GM23338 (cell line): ENCODE results near the gene SYT7. TPM values are rescaled to one million over a fixed set of nuclear protein-coding genes. Genes with fewer than 3 reads are reported as not detected.

ENCODE experiments used
- ATAC-seq: fragments of 200-7000 bp; cut with Tn5 transposase; 3 replicates; pipeline ENCODE4 v1.9.1; 2020
- DNase-seq: peaks from one replicate; pipeline ENCODE4 v3.0.0-alpha.2; 2015; ENCODE audit warnings: low spot score
- H2AFZ ChIP-seq: fragments of 200-600 bp; sonication (generic); 2 replicates; pipeline ENCODE4 v1.8.0; 2016; ENCODE audit warnings: antibody characterized with exemption, mild to moderate bottlenecking, moderate library complexity
- H3F3A ChIP-seq: fragments of 200-600 bp; sonication (generic); replicated peaks from 2 replicates; pipeline ENCODE4 v1.8.0; 2017; ENCODE audit warnings: antibody characterized with exemption, mixed run types, low read depth
- H3K27ac ChIP-seq: fragments of 200-600 bp; sonication (generic); 2 replicates; pipeline ENCODE4 v1.6.1; 2016; ENCODE audit warnings: low read depth
- H3K27me3 ChIP-seq: fragments of 200-600 bp; sonication (generic); 2 replicates; pipeline ENCODE4 v1.8.0; 2016; ENCODE audit warnings: mild to moderate bottlenecking, mixed run types, moderate library complexity; ENCODE audit not compliant: insufficient read depth
- H3K36me3 ChIP-seq: fragments of 200-600 bp; sonication (generic); 2 replicates; pipeline ENCODE4 v1.8.0; 2016; ENCODE audit warnings: mild to moderate bottlenecking; ENCODE audit not compliant: insufficient read depth
- H3K4me1 ChIP-seq: fragments of 200-600 bp; sonication (generic); 2 replicates; pipeline ENCODE4 v1.8.0; 2016; ENCODE audit warnings: mild to moderate bottlenecking, moderate library complexity; ENCODE audit not compliant: insufficient read depth
- H3K4me2 ChIP-seq: fragments of 200-600 bp; sonication (generic); 2 replicates; pipeline ENCODE4 v1.7.1; 2017; ENCODE audit warnings: mixed run types
- H3K4me3 ChIP-seq: fragments of 200-600 bp; sonication (generic); 2 replicates; pipeline ENCODE4 v1.6.1; 2016; ENCODE audit warnings: mixed run types
- H3K79me2 ChIP-seq: fragments of 200-600 bp; sonication (generic); replicated peaks from 2 replicates; pipeline ENCODE4 v1.8.0; 2017; ENCODE audit warnings: mild to moderate bottlenecking; ENCODE audit not compliant: insufficient read depth
- H3K9me2 ChIP-seq: fragments of 200-600 bp; sonication (generic); 2 replicates; pipeline ENCODE4 v1.8.0; 2017; ENCODE audit not compliant: insufficient read depth
- H4K20me1 ChIP-seq: fragments of 200-600 bp; sonication (generic); replicated peaks from 2 replicates; pipeline ENCODE4 v1.8.0; 2017; ENCODE audit warnings: mild to moderate bottlenecking; ENCODE audit not compliant: insufficient read depth
- H3K27ac Mint-ChIP-seq: 2 replicates; pipeline ENCODE4 v1.8.0; 2020; ENCODE audit warnings: inconsistent platforms, mild to moderate bottlenecking, moderate library complexity, mixed read lengths
- H3K27me3 Mint-ChIP-seq: 3 replicates; pipeline ENCODE4 v1.8.0; 2022; ENCODE audit warnings: low read depth, mild to moderate bottlenecking, moderate library complexity, mixed read lengths, inconsistent platforms; ENCODE audit not compliant: insufficient read depth, poor library complexity
- H3K36me3 Mint-ChIP-seq: 3 replicates; pipeline ENCODE4 v1.8.0; 2021; ENCODE audit warnings: low read depth, mild to moderate bottlenecking, inconsistent platforms, moderate library complexity, mixed read lengths
- H3K4me1 Mint-ChIP-seq: 3 replicates; pipeline ENCODE4 v1.8.0; 2020; ENCODE audit warnings: mild to moderate bottlenecking, inconsistent platforms, mixed read lengths
- H3K4me3 Mint-ChIP-seq: 3 replicates; pipeline ENCODE4 v1.8.0; 2021; ENCODE audit warnings: moderate library complexity, mild to moderate bottlenecking, inconsistent platforms, mixed read lengths
- H3K9me3 Mint-ChIP-seq: 3 replicates; pipeline ENCODE4 v1.8.0; 2020; ENCODE audit warnings: moderate library complexity, mild to moderate bottlenecking, inconsistent platforms, mixed read lengths
- CREB1 ChIP-seq: fragments of 250-450 bp; sonication (Bioruptor Pico); IDR thresholded peaks from 2 replicates; pipeline ENCODE4 v1.5.0; 2020; ENCODE audit warnings: low read depth, mild to moderate bottlenecking, moderate library complexity
- EZH2 ChIP-seq: fragments of 200-600 bp; sonication (generic); IDR thresholded peaks from one replicate; pipeline ENCODE4 v1.8.0; 2017; ENCODE audit warnings: antibody characterized with exemption, mild to moderate bottlenecking, low read depth; ENCODE audit not compliant: unreplicated experiment
- EZH2phosphoT487 ChIP-seq: fragments of 200-600 bp; sonication (generic); IDR thresholded peaks from one replicate; pipeline ENCODE4 v1.8.1; 2018; ENCODE audit warnings: antibody characterized with exemption; ENCODE audit not compliant: unreplicated experiment
- JUNB ChIP-seq: IDR thresholded peaks from one replicate; pipeline ENCODE4 v1.6.1; 2016; ENCODE audit warnings: antibody characterized with exemption; ENCODE audit not compliant: unreplicated experiment
- POLR2AphosphoS5 ChIP-seq: IDR thresholded peaks from 2 replicates; pipeline ENCODE4 v1.6.1; 2016; ENCODE audit warnings: antibody characterized with exemption, low read depth
- STAT1 ChIP-seq: IDR thresholded peaks from one replicate; pipeline ENCODE4 v1.6.1; 2016; ENCODE audit warnings: antibody characterized with exemption; ENCODE audit not compliant: unreplicated experiment
- ZNF114 ChIP-seq: fragments of 250-450 bp; sonication (Bioruptor Pico); IDR thresholded peaks from 2 replicates; pipeline ENCODE4 v1.5.0; 2020; ENCODE audit warnings: mild to moderate bottlenecking, moderate library complexity
- ZNF331 ChIP-seq: fragments of 250-450 bp; sonication (Bioruptor Pico); IDR thresholded peaks from 2 replicates; pipeline ENCODE4 v1.5.0; 2020; ENCODE audit warnings: low read depth, mild to moderate bottlenecking, moderate library complexity
- polyA plus RNA-seq: library from polyadenylated mRNA; unstranded; fragments of >200 nt; fragmentation: Nextera tagmentation; extraction: Ambion mirVana; gene quantifications from 2 replicates; pipeline ENCODE4 v1.2.1, GENCODE V29; 2016
- total RNA-seq: library from RNA; depleted of rRNA; stranded (reverse); fragments of >200 nt; shearing (Covaris generic); gene quantifications from 2 replicates; pipeline ENCODE4 v1.2.3, GENCODE V29; 2014
- TF ChIP-seq, protein P1 (sequence below), 2 experiments: fragments of 200-600 bp in 1 of 2; sonication (generic) in 1 of 2; conservative IDR thresholded peaks; 2 replicates each; pipeline versions ENCODE4 v1.5.1 to v1.6.1; 2016 to 2017; ENCODE audit warnings: antibody characterized with exemption in 2 of 2, low read depth in 2 of 2, mild to moderate bottlenecking in 2 of 2, moderate library complexity in 1 of 2
- TF ChIP-seq, protein P2 (sequence below): fragments of 250-450 bp; sonication (Bioruptor Pico); IDR thresholded peaks from 2 replicates; pipeline ENCODE4 v1.5.0; 2020; ENCODE audit warnings: mild to moderate bottlenecking, moderate library complexity
- TF ChIP-seq, protein P3 (sequence below): IDR thresholded peaks from 2 replicates; pipeline ENCODE4 v1.6.1; 2016; ENCODE audit warnings: antibody characterized with exemption
- TF ChIP-seq, protein P4 (sequence below): IDR thresholded peaks from one replicate; pipeline ENCODE4 v1.6.1; 2018; ENCODE audit warnings: antibody characterized with exemption; ENCODE audit not compliant: unreplicated experiment

The SYT7 gene
- total and polyA plus RNA-seq, 2 experiments from 2014 or later: 1.6 to 10.3 TPM

DNA sequence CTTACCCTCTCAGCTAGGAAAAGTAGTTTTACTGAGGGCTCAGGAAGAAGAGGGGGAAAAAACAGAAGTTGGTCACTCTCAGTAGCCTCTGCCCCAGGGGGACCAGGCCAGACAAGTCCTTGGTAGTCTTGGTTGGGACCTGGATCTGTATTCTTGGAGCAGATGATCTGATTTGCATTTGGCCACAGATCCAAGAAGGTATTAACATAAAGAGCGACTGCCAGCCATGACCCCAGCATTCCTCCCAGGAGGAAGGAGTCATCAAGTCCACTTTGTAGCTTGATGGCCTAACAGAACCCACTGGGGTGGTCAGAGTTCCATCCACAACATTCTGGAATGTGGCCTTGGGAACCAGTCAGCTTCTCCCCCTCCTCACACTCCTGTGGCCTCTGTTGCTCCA, 78.4 kb downstream of the SYT7 start (continued):
- TF ChIP-seq POLR2AphosphoS5: no peak

DNA sequence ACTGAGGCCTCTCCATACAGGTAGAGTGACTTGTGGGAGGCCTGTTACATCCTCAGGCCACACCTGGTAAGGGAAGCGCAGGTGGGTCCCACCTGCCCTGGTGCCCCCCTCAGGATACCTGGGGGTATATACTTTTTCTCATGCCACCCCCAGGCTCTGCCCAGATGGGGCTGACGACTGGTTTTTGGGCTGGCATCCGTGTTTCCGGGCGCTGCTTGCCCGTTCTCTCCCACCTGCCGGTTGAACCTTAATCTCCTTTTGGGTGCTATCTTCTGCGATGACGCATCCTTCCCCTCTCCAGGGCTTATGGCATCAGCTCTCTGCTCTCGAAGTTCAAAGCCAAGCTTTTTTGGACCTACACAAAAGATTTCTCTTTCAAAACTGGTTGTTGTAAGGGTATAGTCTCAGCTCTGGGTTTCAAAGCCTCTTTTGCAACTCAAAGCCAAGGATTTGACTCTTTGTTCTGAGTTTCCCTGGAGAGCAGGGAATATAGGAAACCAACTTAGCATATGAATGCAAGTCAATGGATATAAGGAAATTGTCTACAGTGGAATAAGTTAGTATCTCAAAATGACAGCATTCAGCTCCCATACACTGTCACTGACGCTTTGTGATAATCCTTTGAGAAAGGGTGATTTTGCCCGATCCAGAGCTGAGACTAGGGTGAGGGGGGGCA, 80.9 kb downstream of the SYT7 start:
- H3K9me2 ChIP-seq: no peaks in the 10 kb centered on the region
- no peak overlapping the region for H3K27ac ChIP-seq
- H3K4me3 ChIP-seq: no peak overlapping the region
- no peak overlapping the region for H2AFZ ChIP-seq
- H4K20me1 ChIP-seq: no peaks in the 10 kb centered on the region
- Mint-ChIP-seq H3K27me3 (peaks cover 11% of the 10 kb centered on the region), H3K4me1 (peaks cover 39% of the 10 kb centered on the region), H3K27ac (peak overlapping the region; percentile 46), H3K9me3 (no peaks in the 10 kb centered on the region), H3K36me3 (no peaks in the 10 kb centered on the region), H3K4me3 (peak overlapping the region; percentile 51)
- peak; percentile 81 for DNase-seq
- H3K4me1 ChIP-seq: peaks cover 26% of the 10 kb centered on the region; the same call in 1 of the 2 replicates
- no peaks in the 10 kb centered on the region for H3K79me2 ChIP-seq
- peaks cover 8% of the 10 kb centered on the region; the same call in 1 of the 2 replicates for H3K27me3 ChIP-seq
- peaks cover 10% of the 10 kb centered on the region; the same call in 1 of the 2 replicates for H3F3A ChIP-seq
- peak overlapping the region; percentile 50 for H3K4me2 ChIP-seq
- H3K36me3 ChIP-seq: no peaks in the 10 kb centered on the region; the same call in 1 of the 2 replicates
- peak; percentile 77 for ATAC-seq
- no peak for TF ChIP-seq EZH2
- TF ChIP-seq, protein P1, sequence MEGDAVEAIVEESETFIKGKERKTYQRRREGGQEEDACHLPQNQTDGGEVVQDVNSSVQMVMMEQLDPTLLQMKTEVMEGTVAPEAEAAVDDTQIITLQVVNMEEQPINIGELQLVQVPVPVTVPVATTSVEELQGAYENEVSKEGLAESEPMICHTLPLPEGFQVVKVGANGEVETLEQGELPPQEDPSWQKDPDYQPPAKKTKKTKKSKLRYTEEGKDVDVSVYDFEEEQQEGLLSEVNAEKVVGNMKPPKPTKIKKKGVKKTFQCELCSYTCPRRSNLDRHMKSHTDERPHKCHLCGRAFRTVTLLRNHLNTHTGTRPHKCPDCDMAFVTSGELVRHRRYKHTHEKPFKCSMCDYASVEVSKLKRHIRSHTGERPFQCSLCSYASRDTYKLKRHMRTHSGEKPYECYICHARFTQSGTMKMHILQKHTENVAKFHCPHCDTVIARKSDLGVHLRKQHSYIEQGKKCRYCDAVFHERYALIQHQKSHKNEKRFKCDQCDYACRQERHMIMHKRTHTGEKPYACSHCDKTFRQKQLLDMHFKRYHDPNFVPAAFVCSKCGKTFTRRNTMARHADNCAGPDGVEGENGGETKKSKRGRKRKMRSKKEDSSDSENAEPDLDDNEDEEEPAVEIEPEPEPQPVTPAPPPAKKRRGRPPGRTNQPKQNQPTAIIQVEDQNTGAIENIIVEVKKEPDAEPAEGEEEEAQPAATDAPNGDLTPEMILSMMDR (conservative IDR thresholded peaks at IDR 0.05; ENCODE audit: low read depth in 2 of 2): 0 out of 4 replicates have a peak, but pooled peaks of 1 of the 2 experiments have one; percentile 15
- no peak for TF ChIP-seq STAT1
- TF ChIP-seq POLR2AphosphoS5: no peak
- no peak for TF ChIP-seq ZNF114 (CRISPR knock-in tag)
- TF ChIP-seq, protein P2, sequence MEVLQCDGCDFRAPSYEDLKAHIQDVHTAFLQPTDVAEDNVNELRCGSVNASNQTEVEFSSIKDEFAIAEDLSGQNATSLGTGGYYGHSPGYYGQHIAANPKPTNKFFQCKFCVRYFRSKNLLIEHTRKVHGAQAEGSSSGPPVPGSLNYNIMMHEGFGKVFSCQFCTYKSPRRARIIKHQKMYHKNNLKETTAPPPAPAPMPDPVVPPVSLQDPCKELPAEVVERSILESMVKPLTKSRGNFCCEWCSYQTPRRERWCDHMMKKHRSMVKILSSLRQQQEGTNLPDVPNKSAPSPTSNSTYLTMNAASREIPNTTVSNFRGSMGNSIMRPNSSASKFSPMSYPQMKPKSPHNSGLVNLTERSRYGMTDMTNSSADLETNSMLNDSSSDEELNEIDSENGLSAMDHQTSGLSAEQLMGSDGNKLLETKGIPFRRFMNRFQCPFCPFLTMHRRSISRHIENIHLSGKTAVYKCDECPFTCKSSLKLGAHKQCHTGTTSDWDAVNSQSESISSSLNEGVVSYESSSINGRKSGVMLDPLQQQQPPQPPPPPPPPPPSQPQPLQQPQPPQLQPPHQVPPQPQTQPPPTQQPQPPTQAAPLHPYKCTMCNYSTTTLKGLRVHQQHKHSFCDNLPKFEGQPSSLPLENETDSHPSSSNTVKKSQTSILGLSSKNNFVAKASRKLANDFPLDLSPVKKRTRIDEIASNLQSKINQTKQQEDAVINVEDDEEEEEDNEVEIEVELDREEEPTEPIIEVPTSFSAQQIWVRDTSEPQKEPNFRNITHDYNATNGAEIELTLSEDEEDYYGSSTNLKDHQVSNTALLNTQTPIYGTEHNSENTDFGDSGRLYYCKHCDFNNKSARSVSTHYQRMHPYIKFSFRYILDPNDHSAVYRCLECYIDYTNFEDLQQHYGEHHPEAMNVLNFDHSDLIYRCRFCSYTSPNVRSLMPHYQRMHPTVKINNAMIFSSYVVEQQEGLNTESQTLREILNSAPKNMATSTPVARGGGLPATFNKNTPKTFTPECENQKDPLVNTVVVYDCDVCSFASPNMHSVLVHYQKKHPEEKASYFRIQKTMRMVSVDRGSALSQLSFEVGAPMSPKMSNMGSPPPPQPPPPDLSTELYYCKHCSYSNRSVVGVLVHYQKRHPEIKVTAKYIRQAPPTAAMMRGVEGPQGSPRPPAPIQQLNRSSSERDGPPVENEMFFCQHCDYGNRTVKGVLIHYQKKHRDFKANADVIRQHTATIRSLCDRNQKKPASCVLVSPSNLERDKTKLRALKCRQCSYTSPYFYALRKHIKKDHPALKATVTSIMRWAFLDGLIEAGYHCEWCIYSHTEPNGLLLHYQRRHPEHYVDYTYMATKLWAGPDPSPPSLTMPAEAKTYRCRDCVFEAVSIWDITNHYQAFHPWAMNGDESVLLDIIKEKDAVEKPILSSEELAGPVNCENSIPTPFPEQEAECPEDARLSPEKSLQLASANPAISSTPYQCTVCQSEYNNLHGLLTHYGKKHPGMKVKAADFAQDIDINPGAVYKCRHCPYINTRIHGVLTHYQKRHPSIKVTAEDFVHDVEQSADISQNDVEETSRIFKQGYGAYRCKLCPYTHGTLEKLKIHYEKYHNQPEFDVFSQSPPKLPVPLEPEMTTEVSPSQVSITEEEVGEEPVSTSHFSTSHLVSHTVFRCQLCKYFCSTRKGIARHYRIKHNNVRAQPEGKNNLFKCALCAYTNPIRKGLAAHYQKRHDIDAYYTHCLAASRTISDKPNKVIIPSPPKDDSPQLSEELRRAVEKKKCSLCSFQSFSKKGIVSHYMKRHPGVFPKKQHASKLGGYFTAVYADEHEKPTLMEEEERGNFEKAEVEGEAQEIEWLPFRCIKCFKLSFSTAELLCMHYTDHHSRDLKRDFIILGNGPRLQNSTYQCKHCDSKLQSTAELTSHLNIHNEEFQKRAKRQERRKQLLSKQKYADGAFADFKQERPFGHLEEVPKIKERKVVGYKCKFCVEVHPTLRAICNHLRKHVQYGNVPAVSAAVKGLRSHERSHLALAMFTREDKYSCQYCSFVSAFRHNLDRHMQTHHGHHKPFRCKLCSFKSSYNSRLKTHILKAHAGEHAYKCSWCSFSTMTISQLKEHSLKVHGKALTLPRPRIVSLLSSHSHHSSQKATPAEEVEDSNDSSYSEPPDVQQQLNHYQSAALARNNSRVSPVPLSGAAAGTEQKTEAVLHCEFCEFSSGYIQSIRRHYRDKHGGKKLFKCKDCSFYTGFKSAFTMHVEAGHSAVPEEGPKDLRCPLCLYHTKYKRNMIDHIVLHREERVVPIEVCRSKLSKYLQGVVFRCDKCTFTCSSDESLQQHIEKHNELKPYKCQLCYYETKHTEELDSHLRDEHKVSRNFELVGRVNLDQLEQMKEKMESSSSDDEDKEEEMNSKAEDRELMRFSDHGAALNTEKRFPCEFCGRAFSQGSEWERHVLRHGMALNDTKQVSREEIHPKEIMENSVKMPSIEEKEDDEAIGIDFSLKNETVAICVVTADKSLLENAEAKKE (CRISPR knock-in tag): peak; percentile 57
- no peak for TF ChIP-seq ZNF331 (CRISPR knock-in tag)
- TF ChIP-seq CREB1 (CRISPR knock-in tag): peak; percentile 75
- TF ChIP-seq JUNB: no peak
- TF ChIP-seq, protein P3, sequence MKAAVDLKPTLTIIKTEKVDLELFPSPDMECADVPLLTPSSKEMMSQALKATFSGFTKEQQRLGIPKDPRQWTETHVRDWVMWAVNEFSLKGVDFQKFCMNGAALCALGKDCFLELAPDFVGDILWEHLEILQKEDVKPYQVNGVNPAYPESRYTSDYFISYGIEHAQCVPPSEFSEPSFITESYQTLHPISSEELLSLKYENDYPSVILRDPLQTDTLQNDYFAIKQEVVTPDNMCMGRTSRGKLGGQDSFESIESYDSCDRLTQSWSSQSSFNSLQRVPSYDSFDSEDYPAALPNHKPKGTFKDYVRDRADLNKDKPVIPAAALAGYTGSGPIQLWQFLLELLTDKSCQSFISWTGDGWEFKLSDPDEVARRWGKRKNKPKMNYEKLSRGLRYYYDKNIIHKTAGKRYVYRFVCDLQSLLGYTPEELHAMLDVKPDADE: no peak
- no peak for TF ChIP-seq EZH2phosphoT487
- TF ChIP-seq, protein P4, sequence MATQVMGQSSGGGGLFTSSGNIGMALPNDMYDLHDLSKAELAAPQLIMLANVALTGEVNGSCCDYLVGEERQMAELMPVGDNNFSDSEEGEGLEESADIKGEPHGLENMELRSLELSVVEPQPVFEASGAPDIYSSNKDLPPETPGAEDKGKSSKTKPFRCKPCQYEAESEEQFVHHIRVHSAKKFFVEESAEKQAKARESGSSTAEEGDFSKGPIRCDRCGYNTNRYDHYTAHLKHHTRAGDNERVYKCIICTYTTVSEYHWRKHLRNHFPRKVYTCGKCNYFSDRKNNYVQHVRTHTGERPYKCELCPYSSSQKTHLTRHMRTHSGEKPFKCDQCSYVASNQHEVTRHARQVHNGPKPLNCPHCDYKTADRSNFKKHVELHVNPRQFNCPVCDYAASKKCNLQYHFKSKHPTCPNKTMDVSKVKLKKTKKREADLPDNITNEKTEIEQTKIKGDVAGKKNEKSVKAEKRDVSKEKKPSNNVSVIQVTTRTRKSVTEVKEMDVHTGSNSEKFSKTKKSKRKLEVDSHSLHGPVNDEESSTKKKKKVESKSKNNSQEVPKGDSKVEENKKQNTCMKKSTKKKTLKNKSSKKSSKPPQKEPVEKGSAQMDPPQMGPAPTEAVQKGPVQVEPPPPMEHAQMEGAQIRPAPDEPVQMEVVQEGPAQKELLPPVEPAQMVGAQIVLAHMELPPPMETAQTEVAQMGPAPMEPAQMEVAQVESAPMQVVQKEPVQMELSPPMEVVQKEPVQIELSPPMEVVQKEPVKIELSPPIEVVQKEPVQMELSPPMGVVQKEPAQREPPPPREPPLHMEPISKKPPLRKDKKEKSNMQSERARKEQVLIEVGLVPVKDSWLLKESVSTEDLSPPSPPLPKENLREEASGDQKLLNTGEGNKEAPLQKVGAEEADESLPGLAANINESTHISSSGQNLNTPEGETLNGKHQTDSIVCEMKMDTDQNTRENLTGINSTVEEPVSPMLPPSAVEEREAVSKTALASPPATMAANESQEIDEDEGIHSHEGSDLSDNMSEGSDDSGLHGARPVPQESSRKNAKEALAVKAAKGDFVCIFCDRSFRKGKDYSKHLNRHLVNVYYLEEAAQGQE: no peak
